ENCODE data around the gene XRCC3.
"Not testable (repeated sequence)": the region's sequence is repeated elsewhere in the genome, so short reads cannot be mapped to it uniquely, and the experiment has no call there.

- not testable (repeated sequence) for TF ChIP-seq POLR2A (IDR thresholded peaks at IDR 0.05; ENCODE audit: control extremely low read depth in 1 of 2, low read depth in 2 of 2, low read length in 2 of 2); RAD21 (IDR thresholded peaks at IDR 0.05 in 1 of 2, conservative IDR thresholded peaks at IDR 0.05 in 1 of 2; ENCODE audit: low read depth in 2 of 2, low read length in 2 of 2); SIN3A (conservative IDR thresholded peaks at IDR 0.05 in 1 of 2, IDR thresholded peaks at IDR 0.05 in 1 of 2; ENCODE audit: low read depth in 1 of 2, low read length in 2 of 2); USF2 (IDR thresholded peaks at IDR 0.05; ENCODE audit: low read length); BACH1 (IDR thresholded peaks at IDR 0.05; ENCODE audit: low read length)
Observed at GRCh38 chr14:103691655-103692054, 23.6 kb downstream of the XRCC3 start.

Data from H1 (cell line).